Measurements from ENCODE around the gene EHF. TPM values are rescaled to one million over a fixed set of nuclear protein-coding genes. Genes with fewer than 3 reads are reported as not detected.

The EHF gene
- total and polyA plus RNA-seq, 9 of the 15 experiments (the other 6 are each of a cell fraction or from before 2014, with no cell fraction given): 0.04 to 0.54 (median 0.37) TPM

DNA sequence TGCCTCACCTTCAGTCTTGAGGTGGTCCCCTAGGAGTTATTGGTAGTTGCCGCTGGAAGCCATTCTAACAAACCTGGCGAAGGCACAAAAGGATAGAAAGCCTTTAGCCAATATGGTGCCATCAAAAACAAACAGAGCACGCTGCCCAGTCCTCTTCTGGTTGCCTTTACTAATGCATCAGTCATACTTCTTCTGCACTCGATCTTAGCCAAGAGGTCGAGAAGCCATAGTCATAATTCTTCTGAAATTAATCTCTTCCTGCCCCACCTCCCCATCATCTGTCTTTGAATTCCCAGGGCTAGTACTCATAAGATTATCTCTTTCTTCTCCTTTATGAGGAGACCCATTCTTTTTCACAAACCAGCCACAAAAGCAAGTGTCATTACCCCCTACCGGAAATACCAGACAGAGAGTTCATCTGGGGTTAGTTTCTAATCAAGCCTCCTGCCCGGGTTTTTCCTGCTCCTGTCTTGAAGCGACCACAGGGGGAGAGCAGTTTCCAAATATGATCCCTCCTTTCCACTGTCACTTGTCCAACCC lies 21.4 kb upstream of the EHF start (continued):
- TF ChIP-seq, protein P1, sequence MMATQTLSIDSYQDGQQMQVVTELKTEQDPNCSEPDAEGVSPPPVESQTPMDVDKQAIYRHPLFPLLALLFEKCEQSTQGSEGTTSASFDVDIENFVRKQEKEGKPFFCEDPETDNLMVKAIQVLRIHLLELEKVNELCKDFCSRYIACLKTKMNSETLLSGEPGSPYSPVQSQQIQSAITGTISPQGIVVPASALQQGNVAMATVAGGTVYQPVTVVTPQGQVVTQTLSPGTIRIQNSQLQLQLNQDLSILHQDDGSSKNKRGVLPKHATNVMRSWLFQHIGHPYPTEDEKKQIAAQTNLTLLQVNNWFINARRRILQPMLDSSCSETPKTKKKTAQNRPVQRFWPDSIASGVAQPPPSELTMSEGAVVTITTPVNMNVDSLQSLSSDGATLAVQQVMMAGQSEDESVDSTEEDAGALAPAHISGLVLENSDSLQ (IDR thresholded peaks at IDR 0.05): peak; percentile 56
- 0 out of 4 replicates have a peak, but pooled peaks of 1 of the 2 experiments have one; percentile 23 for TF ChIP-seq RCOR1 (IDR thresholded peaks at IDR 0.05; ENCODE audit: borderline replicate concordance in 1 of 2, low read depth in 2 of 2, low read length in 2 of 2)
- TF ChIP-seq, protein P2, sequence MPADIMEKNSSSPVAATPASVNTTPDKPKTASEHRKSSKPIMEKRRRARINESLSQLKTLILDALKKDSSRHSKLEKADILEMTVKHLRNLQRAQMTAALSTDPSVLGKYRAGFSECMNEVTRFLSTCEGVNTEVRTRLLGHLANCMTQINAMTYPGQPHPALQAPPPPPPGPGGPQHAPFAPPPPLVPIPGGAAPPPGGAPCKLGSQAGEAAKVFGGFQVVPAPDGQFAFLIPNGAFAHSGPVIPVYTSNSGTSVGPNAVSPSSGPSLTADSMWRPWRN (IDR thresholded peaks at IDR 0.05; ENCODE audit: low read depth): no peak
- TF ChIP-seq, protein P3, sequence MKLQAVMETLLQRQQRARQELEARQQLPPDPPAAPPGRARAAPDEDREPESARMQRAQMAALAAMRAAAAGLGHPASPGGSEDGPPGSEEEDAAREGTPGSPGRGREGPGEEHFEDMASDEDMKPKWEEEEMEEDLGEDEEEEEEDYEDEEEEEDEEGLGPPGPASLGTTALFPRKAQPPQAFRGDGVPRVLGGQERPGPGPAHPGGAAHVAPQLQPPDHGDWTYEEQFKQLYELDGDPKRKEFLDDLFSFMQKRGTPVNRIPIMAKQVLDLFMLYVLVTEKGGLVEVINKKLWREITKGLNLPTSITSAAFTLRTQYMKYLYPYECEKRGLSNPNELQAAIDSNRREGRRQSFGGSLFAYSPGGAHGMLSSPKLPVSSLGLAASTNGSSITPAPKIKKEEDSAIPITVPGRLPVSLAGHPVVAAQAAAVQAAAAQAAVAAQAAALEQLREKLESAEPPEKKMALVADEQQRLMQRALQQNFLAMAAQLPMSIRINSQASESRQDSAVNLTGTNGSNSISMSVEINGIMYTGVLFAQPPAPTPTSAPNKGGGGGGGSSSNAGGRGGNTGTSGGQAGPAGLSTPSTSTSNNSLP (IDR thresholded peaks at IDR 0.05; ENCODE audit: borderline replicate concordance, low read depth, low read length): peak; percentile 54; the same call in 1 of the 2 replicates
- TF ChIP-seq RNF2 (IDR thresholded peaks at IDR 0.05): peak; percentile 58
- TF ChIP-seq YY1 (IDR thresholded peaks at IDR 0.05; ENCODE audit: borderline replicate concordance in 1 of 3, control insufficient read depth in 1 of 3, extremely low read depth in 1 of 3, insufficient read depth in 3 of 3, insufficient read length in 1 of 3, insufficient replicate concordance in 2 of 3, low read depth in 1 of 3, low read length in 2 of 3): peak in 1 of 3 experiments; percentile 17
- peak; percentile 36 to 57; a peak in 3 of 4 replicates for TF ChIP-seq KDM1A (IDR thresholded peaks at IDR 0.05)
- 0 out of 2 replicates have a peak, but pooled peaks have one; percentile 15 for TF ChIP-seq CXXC5 (CRISPR knock-in tag; IDR thresholded peaks at IDR 0.05)
- peak; percentile 77 for TF ChIP-seq EP300 (IDR thresholded peaks at IDR 0.05; ENCODE audit: low read length)
- TF ChIP-seq NFRKB (IDR thresholded peaks at IDR 0.05; ENCODE audit: low read depth): peak; percentile 70
- TF ChIP-seq ZNF695 (CRISPR knock-in tag; IDR thresholded peaks at IDR 0.05): no peak
- no peak for TF ChIP-seq CBFB (CRISPR knock-in tag; IDR thresholded peaks at IDR 0.05)
- TF ChIP-seq, protein P4, sequence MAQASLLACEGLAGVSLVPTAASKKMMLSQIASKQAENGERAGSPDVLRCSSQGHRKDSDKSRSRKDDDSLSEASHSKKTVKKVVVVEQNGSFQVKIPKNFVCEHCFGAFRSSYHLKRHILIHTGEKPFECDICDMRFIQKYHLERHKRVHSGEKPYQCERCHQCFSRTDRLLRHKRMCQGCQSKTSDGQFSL (CRISPR knock-in tag; IDR thresholded peaks at IDR 0.05): 0 out of 2 replicates have a peak, but pooled peaks have one; percentile 29
- TF ChIP-seq, protein P4 (tag; IDR thresholded peaks at IDR 0.05): no peak; a peak in 1 of 4 replicates
- peak; percentile 71; the same call in 1 of the 2 replicates for TF ChIP-seq EHMT2 (IDR thresholded peaks at IDR 0.05)
- TF ChIP-seq SMAD4 (CRISPR knock-in tag; conservative IDR thresholded peaks at IDR 0.05): peak; percentile 34; the same call in 1 of the 2 replicates
- TF ChIP-seq CBFA2T3 (IDR thresholded peaks at IDR 0.05): peak; percentile 66
- TF ChIP-seq PTTG1 (tag; IDR thresholded peaks at IDR 0.05; ENCODE audit: low read depth): 0 out of 2 replicates have a peak, but pooled peaks have one; percentile 44
- 0 out of 2 replicates have a peak, but pooled peaks have one; percentile 42 for TF ChIP-seq GATAD2A (IDR thresholded peaks at IDR 0.05)
- peak; percentile 22; the same call in 1 of the 2 replicates for TF ChIP-seq TCF3 (CRISPR knock-in tag; IDR thresholded peaks at IDR 0.05)
- TF ChIP-seq PHTF2 (CRISPR knock-in tag; IDR thresholded peaks at IDR 0.05): no peak
- peak; percentile 57; the same call in 1 of the 2 replicates for TF ChIP-seq ZKSCAN8 (CRISPR knock-in tag; IDR thresholded peaks at IDR 0.05)
- TF ChIP-seq BCL6 (CRISPR knock-in tag; IDR thresholded peaks at IDR 0.05): no peak
- TF ChIP-seq TEAD1 (CRISPR knock-in tag; IDR thresholded peaks at IDR 0.05): no peak

Measured in K562 (cell line).